Measurements from ENCODE around the gene DNASE1.

Gene DNASE1

DNA sequence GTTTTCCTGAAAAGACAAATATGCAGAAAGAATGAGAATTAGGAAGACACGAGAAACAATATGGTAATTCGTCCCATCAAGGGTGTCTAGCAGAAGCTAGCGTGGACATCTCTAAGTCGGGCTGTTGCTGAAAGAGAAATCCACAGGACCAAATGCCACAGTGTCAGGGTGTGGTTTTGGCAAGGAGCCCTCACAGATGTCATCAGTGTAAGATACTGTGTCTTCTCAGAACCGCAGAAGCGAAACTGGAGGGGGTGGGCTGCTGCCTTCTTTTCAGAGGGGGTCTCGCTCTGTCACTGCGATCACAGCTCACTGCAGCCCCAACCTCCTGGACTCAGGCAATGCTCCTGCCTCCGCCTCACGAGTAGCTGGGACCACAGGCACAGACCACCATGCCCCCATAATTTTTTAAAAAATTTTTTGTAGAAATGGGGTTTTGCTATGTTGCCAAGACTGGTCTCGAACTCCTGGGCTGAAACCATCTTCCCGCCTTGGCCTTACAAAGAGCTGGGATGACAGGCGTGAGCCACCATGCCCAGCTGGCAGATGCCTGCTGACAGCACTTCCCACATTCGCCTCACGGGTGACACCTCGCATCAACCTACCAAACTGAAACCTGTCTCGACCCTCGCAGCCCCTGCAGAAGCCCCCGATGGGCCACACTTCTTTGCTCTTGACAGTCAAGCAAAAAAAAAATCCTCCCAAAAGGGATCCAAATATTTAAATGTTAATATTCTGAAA lies 36.7 kb downstream of the DNASE1 start:
- Histone ChIP-seq H3K9me3 (ENCODE audit: control insufficient read depth, low read length) (no peaks in the 10 kb centered on the region), H2BK15ac (ENCODE audit: low read depth, poor library complexity, severe bottlenecking) (no peak overlapping the region), H3K36me3 (ENCODE audit: control insufficient read depth in 1 of 2, insufficient read depth in 2 of 2, low read depth in 1 of 2, low read length in 2 of 2) (peaks cover 23 to 24% of the 10 kb centered on the region in 2 experiments), H4K91ac (ENCODE audit: low read length) (no peak overlapping the region), H2BK5ac (ENCODE audit: low read depth, low read length, poor library complexity, severe bottlenecking) (no peak overlapping the region), H3K4ac (ENCODE audit: low read depth in 1 of 2, low read length in 2 of 2) (no peak overlapping the region), H3K18ac (ENCODE audit: low read depth in 1 of 2, low read length in 2 of 2) (peak overlapping the region in 1 of 2 experiments; percentile 2), H3K23ac (ENCODE audit: low read length in 2 of 2) (no peak overlapping the region), H4K8ac (ENCODE audit: low read length) (peak overlapping the region; percentile 39), H3K14ac (ENCODE audit: low read length in 2 of 2) (no peak overlapping the region), H3K4me2 (ENCODE audit: low read length, poor library complexity, severe bottlenecking) (no peak overlapping the region), H3K79me1 (replicated peaks; ENCODE audit: low read length, poor library complexity, severe bottlenecking) (peaks cover 23% of the 10 kb centered on the region), H3K9ac (ENCODE audit: low read length) (peak overlapping the region; percentile 88), H2BK12ac (ENCODE audit: low read length in 2 of 2) (no peak overlapping the region), H2AK5ac (ENCODE audit: low read length, severe bottlenecking) (no peak overlapping the region), H3K27ac (ENCODE audit: low read length, poor library complexity, severe bottlenecking) (no peak overlapping the region), H2BK120ac (ENCODE audit: low read depth, low read length) (no peak overlapping the region), H3K4me1 (ENCODE audit: control insufficient read depth, insufficient read depth, low read depth, low read length) (peaks cover 7% of the 10 kb centered on the region), H3K27me3 (ENCODE audit: control insufficient read depth in 1 of 2, insufficient read depth in 1 of 2, low read length in 2 of 2) (no peaks in the 10 kb centered on the region), H3K4me3 (ENCODE audit: insufficient read depth in 1 of 2, low read depth in 1 of 2, low read length in 2 of 2) (peak overlapping the region in 1 of 2 experiments; percentile 74), H2AFZ (ENCODE audit: low read depth, low read length) (no peak overlapping the region)
- 97% methylated on average over 17 of the region's 19 CpGs for WGBS
- peak; percentile 3 for DNase-seq

GRCh38 chr16:3691761-3692160 lies 37.3 kb downstream of the DNASE1 start:
- Histone ChIP-seq H3K27me3 (ENCODE audit: control insufficient read depth in 1 of 2, insufficient read depth in 1 of 2, low read length in 2 of 2) (no peaks in the 10 kb centered on the region), H3K27ac (ENCODE audit: low read length, poor library complexity, severe bottlenecking) (no peak overlapping the region), H4K8ac (ENCODE audit: low read length) (no peak overlapping the region), H3K36me3 (ENCODE audit: control insufficient read depth in 1 of 2, insufficient read depth in 2 of 2, low read depth in 1 of 2, low read length in 2 of 2) (peaks cover 17 to 18% of the 10 kb centered on the region in 2 experiments), H2AK5ac (ENCODE audit: low read length, severe bottlenecking) (no peak overlapping the region), H3K79me1 (replicated peaks; ENCODE audit: low read length, poor library complexity, severe bottlenecking) (peaks cover 23% of the 10 kb centered on the region), H3K18ac (ENCODE audit: low read depth in 1 of 2, low read length in 2 of 2) (no peak overlapping the region), H2AFZ (ENCODE audit: low read depth, low read length) (no peak overlapping the region), H2BK15ac (ENCODE audit: low read depth, poor library complexity, severe bottlenecking) (no peak overlapping the region), H3K4me3 (ENCODE audit: insufficient read depth in 1 of 2, low read depth in 1 of 2, low read length in 2 of 2) (peak overlapping the region in 1 of 2 experiments; percentile 74), H3K23ac (ENCODE audit: low read length in 2 of 2) (no peak overlapping the region), H3K4me2 (ENCODE audit: low read length, poor library complexity, severe bottlenecking) (no peak overlapping the region), H2BK120ac (ENCODE audit: low read depth, low read length) (no peak overlapping the region), H2BK5ac (ENCODE audit: low read depth, low read length, poor library complexity, severe bottlenecking) (no peak overlapping the region), H4K91ac (ENCODE audit: low read length) (no peak overlapping the region), H3K14ac (ENCODE audit: low read length in 2 of 2) (no peak overlapping the region), H2BK12ac (ENCODE audit: low read length in 2 of 2) (no peak overlapping the region), H3K9me3 (ENCODE audit: control insufficient read depth, low read length) (no peaks in the 10 kb centered on the region), H3K4me1 (ENCODE audit: control insufficient read depth, insufficient read depth, low read depth, low read length) (peaks cover 9% of the 10 kb centered on the region), H3K4ac (ENCODE audit: low read depth in 1 of 2, low read length in 2 of 2) (no peak overlapping the region), H3K9ac (ENCODE audit: low read length) (peak overlapping the region; percentile 88)
- 95% methylated on average over 12 of the region's 12 CpGs for WGBS
- DNase-seq = no peak

DNA sequence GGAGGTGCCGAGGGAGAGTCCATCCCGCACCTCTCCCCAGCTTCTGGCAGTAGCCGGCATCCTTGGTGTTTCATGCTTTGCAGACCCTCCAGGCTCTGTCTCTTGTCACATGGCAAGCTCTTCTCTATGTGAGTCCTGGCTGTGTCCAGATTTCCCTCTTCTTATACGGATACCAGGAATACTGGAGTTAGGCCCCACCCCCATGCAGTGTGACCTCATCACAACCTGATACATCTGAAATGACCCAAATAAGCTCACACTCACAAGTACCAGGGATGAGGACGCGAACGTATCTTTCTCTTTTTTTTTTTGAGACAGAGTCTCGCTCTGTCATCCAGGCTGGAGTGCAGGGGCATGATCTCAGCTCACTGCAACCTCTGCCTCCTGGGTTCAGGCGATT lies 39.6 kb downstream of the DNASE1 start:
- Histone ChIP-seq H3K4ac (ENCODE audit: low read depth in 1 of 2, low read length in 2 of 2) (no peak overlapping the region), H3K79me1 (replicated peaks; ENCODE audit: low read length, poor library complexity, severe bottlenecking) (peaks cover 23% of the 10 kb centered on the region), H3K14ac (ENCODE audit: low read length in 2 of 2) (no peak overlapping the region), H3K9ac (ENCODE audit: low read length) (no peak overlapping the region), H2BK15ac (ENCODE audit: low read depth, poor library complexity, severe bottlenecking) (no peak overlapping the region), H3K9me3 (ENCODE audit: control insufficient read depth, low read length) (no peaks in the 10 kb centered on the region), H2BK5ac (ENCODE audit: low read depth, low read length, poor library complexity, severe bottlenecking) (no peak overlapping the region), H3K23ac (ENCODE audit: low read length in 2 of 2) (no peak overlapping the region), H2AFZ (ENCODE audit: low read depth, low read length) (no peak overlapping the region), H3K36me3 (ENCODE audit: control insufficient read depth in 1 of 2, insufficient read depth in 2 of 2, low read depth in 1 of 2, low read length in 2 of 2) (peaks cover 0 to 6% of the 10 kb centered on the region in 2 experiments), H3K27ac (ENCODE audit: low read length, poor library complexity, severe bottlenecking) (no peak overlapping the region), H3K27me3 (ENCODE audit: control insufficient read depth in 1 of 2, insufficient read depth in 1 of 2, low read length in 2 of 2) (no peaks in the 10 kb centered on the region), H4K8ac (ENCODE audit: low read length) (no peak overlapping the region), H3K18ac (ENCODE audit: low read depth in 1 of 2, low read length in 2 of 2) (no peak overlapping the region), H3K4me1 (ENCODE audit: control insufficient read depth, insufficient read depth, low read depth, low read length) (peaks cover 11% of the 10 kb centered on the region), H4K91ac (ENCODE audit: low read length) (no peak overlapping the region), H2AK5ac (ENCODE audit: low read length, severe bottlenecking) (no peak overlapping the region), H2BK120ac (ENCODE audit: low read depth, low read length) (no peak overlapping the region), H3K4me3 (ENCODE audit: insufficient read depth in 1 of 2, low read depth in 1 of 2, low read length in 2 of 2) (no peak overlapping the region), H3K4me2 (ENCODE audit: low read length, poor library complexity, severe bottlenecking) (no peak overlapping the region), H2BK12ac (ENCODE audit: low read length in 2 of 2) (no peak overlapping the region)
- 88% methylated on average over 9 of the region's 9 CpGs for WGBS
- no peak for DNase-seq

DNA sequence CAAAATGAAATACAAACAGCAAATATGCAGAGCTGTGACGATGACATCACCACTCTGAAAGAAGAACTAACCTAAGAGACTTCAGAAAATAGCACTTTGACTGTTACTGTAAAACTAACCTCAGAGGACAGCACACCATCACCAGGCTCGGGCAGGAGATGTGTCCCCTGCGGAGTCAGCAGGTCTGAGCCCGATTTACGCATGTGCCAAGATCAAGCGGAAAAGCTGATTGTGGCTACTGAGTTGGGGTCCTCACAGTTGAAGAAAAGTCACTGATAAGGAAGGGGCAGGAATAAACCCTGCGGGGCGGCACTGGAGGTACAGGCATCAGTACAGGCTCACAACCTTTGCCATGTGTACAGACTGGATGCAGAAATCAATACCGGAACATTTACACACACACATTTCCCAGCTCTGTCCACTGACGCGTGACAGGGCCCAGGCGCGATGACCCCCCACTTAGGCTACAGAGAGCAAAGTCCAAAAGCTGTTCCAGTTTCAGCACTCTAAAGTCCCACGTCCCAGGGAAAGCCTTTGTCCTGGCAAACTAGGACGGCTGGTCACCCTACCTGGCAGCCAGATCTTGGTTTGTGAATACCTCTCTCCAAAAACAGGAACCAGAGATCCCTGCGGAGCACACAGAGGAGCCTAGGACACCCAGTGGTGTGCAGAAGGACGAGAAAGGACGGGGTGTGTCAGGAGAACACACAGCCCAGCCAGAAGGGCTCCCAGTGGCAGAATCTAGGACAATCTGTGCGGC lies 41.3 kb downstream of the DNASE1 start:
- Histone ChIP-seq H3K36me3 (ENCODE audit: control insufficient read depth in 1 of 2, insufficient read depth in 2 of 2, low read depth in 1 of 2, low read length in 2 of 2) (no peaks in the 10 kb centered on the region), H2BK5ac (ENCODE audit: low read depth, low read length, poor library complexity, severe bottlenecking) (no peak overlapping the region), H3K4me1 (ENCODE audit: control insufficient read depth, insufficient read depth, low read depth, low read length) (peaks cover 10% of the 10 kb centered on the region), H2BK120ac (ENCODE audit: low read depth, low read length) (no peak overlapping the region), H3K79me1 (replicated peaks; ENCODE audit: low read length, poor library complexity, severe bottlenecking) (peaks cover 25% of the 10 kb centered on the region), H2BK15ac (ENCODE audit: low read depth, poor library complexity, severe bottlenecking) (no peak overlapping the region), H3K9ac (ENCODE audit: low read length) (peak overlapping the region; percentile 70), H3K9me3 (ENCODE audit: control insufficient read depth, low read length) (no peaks in the 10 kb centered on the region), H4K8ac (ENCODE audit: low read length) (no peak overlapping the region), H3K27me3 (ENCODE audit: control insufficient read depth in 1 of 2, insufficient read depth in 1 of 2, low read length in 2 of 2) (no peaks in the 10 kb centered on the region), H3K4me2 (ENCODE audit: low read length, poor library complexity, severe bottlenecking) (no peak overlapping the region), H3K4me3 (ENCODE audit: insufficient read depth in 1 of 2, low read depth in 1 of 2, low read length in 2 of 2) (no peak overlapping the region), H3K18ac (ENCODE audit: low read depth in 1 of 2, low read length in 2 of 2) (no peak overlapping the region), H3K14ac (ENCODE audit: low read length in 2 of 2) (no peak overlapping the region), H3K23ac (ENCODE audit: low read length in 2 of 2) (no peak overlapping the region), H3K27ac (ENCODE audit: low read length, poor library complexity, severe bottlenecking) (no peak overlapping the region), H2BK12ac (ENCODE audit: low read length in 2 of 2) (peak overlapping the region in 1 of 2 experiments; percentile 6), H3K4ac (ENCODE audit: low read depth in 1 of 2, low read length in 2 of 2) (no peak overlapping the region), H4K91ac (ENCODE audit: low read length) (no peak overlapping the region), H2AK5ac (ENCODE audit: low read length, severe bottlenecking) (no peak overlapping the region), H2AFZ (ENCODE audit: low read depth, low read length) (no peak overlapping the region)
- 94% methylated on average over 19 of the region's 19 CpGs for WGBS
- no peak for DNase-seq
